Stimulated activated CD4-positive, alpha-beta T cell treated with anti-CD3 and anti-CD28 coated beads, TNF-alpha, amount 100 ng/mL, for 48 hours (primary cell): Measurements from ENCODE around the gene TIMELESS.
"Not testable (repeated sequence)": the region's sequence is repeated elsewhere in the genome, so short reads cannot be mapped to it uniquely, and the experiment has no call there.

Source experiments
- DNase-seq, 3 donors: peaks; one replicate each; pipeline ENCODE4 v3.0.0-alpha.2; 2020; ENCODE audit warnings: low read depth in 3 of 3

Gene TIMELESS

GRCh38 chr12:56462565-56462964, 13.3 kb upstream of the TIMELESS start:
- DNase-seq = no peak

DNA sequence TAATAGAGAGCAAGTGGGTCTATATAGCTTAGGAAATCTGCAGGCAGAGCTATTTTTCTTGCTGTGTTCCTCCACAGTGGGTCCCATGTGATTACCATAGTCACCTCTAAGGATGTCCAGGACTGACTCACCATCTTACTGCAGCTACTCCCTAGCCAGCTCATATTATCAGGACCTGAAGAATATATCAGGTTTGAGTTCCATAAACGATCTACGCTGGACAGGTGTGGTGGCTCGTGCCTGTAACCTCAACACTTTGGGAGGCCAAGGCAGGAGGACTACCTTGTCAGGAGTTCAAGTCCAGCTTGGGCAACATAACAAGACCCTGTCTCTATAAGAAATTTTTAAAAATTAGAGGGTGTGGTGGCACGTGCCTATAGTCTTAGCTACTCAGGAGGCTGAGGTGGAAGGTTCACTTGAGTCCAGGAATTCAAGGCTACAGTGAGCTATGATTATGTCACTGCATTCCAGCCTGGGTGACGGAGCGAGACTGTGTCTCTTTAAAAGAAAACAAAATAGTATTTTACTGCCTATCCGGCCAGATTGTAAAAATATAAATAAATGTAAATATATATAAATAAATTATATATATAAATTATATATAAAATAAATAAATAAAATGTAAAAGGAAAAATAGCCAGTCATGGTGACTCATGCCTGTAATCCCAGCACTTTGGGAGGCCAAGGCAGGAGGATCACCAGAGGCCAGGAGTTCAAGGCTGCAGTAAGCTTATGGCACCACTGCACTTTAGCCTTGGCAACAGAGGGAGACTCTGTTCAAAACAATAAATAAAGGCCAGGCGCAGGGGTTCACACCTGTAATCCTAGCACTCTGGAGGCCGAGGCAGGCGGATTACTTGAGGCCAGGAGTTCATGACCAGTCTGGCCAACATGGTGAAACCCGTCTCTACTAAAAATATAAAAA, 12.3 kb upstream of the TIMELESS start:
- no peak for DNase-seq

DNA sequence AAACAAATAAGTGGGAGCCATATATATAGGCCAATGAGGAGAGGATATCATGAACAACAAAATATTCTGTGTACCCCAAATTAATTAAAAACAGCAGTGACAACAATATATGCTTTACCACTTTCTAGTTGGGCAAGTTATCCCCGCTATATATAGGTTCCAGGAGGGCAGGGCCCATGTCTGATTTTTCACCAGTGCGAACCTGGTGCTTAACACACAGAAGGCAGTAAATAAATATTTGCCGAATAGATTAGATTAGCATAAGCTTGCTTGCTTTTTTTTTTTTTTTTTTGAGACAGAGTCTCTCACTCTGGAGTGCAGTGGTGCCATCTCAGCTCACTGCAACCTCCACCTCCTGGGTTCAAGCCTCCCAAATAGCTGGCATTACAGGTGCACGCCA, 8.6 kb upstream of the TIMELESS start:
- DNase-seq = no peak

DNA sequence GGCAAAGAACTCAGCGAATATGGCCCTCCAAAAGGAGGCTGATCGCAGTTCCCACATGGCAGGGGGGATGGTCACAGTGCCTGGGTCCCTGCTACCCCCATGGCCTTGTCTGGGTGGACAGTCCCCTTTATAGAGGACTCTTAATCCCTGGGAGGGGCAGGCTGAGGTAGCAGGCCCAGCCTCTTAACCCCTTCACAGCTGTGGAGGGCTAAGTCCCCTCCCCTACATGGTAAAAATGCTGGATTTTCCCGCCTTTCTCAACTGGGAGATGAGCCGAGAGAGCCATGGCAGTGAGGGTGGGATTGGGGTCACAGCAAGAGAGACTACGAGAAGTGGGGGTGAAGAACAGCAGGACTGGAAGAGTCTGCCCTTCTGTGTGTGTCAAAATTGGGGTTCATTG, 5.3 kb upstream of the TIMELESS start, which contains the start of gene MIP:
MIP (minus strand) TSS at position 101 of the 400 bp plus-strand sequence; CDS start at position 57, 44 bp downstream.
- DNase-seq = no peak

- DNase-seq = no peak
These were observed 1.9 kb upstream of the TIMELESS start for GRCh38 chr12:56451147-56451546.

DNA sequence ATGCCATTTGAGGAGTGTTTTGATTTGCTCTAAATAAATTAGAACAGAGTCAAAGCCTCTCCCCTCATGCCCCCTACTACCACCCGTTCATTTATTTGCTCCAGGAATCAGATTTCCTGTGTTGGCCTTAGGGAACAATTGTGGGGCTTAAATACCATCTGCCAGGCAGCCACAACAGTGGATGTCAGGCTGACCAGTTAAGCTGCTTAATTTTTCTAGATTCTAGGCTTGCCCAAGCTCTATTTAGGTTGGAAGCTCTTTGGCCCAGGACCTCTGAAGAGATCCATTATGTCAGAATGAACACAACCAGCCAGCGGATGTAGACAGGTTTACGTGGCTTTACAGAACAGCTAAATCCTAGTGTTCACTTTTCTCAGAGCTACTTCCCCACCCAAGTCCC, 1.0 kb upstream of the TIMELESS start:
- DNase-seq = no peak

GRCh38 chr12:56449622-56449984, 377 bp upstream of the TIMELESS start:
- DNase-seq = no peak

DNA sequence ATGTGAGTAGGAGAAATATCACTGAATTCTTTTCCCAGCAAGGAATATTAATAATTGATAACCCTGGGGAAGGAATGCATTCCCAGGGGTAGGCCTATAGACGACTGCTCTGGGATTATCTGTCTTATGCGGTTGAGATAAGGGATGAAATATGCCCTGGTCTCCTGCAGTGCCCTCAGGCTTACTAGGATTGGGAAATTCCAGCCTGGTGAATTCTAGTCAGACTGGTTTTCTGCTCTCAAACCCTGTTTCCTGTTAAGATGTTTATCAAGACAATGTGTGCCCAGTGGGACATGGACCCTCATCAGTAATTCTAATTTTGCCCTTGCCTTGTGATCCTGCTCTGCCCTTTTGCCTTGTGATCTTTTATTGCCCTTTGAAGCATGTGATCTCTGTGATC, 6.0 kb downstream of the TIMELESS start:
- not testable (repeated sequence) for DNase-seq

GRCh38 chr12:56437430-56438176, 11.6 kb downstream of the TIMELESS start:
- DNase-seq = no peak

- no peak for DNase-seq
These were observed 14.4 kb downstream of the TIMELESS start for GRCh38 chr12:56434828-56435227.

DNA sequence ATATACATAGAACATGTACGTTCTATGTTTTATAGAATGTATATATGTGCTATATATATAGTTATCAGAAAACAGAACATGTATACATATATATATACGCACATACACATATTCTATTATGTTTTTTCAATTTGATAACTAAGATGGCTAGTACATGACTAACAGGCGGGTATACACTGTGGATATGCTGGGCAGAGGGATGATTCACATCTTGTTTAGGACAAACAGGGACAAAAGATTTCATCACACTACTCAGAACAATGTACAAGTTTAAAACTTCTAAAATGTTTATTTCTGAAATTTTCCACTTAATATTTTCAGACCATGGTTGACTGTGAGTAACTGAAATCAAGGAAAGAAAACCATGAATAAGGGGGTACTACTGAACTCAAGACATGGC, 17.4 kb downstream of the TIMELESS start:
- DNase-seq = no peak

DNA sequence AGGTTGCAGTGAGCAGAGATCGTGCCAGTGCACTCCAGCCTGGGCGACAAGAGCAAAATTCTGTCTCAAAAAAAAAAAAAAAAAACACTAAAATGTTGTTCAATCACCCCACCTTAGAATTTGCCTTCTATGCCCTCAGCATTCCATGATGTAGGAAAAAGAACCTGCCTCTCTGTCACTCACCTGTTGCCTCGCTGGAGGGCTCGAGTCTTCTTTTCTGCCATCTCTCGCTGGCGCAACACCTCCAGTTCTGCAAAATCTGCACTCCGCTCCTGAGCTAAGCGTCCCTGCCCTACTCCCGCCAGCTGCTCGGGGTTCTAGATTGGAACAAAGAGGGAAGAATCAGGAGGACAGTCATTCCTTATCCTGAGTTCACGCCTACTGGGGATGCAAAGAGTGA, 17.9 kb downstream of the TIMELESS start:
- DNase-seq = no peak

GRCh38 chr12:56425940-56426438, 23.2 kb downstream of the TIMELESS start:
- DNase-seq = no peak

DNA sequence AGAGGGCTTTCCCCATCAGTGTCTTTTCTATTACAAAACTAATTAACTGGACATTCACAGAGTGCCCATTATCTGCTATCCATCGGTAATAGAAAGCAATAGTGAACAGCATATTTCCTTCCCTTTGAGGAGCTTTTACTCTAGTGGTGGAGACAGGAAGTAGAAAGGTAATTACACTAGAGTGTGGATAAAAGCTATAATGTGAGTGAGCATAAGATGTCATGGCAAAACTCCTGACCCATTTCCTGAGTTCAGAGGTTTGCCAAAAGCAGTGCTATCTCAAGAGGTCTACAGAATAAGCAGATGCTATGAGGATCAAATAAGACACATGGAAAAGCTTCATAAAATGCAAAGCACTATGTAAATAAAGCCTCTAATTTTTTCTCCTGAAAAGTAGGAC, 24.0 kb downstream of the TIMELESS start:
- no peak for DNase-seq

DNA sequence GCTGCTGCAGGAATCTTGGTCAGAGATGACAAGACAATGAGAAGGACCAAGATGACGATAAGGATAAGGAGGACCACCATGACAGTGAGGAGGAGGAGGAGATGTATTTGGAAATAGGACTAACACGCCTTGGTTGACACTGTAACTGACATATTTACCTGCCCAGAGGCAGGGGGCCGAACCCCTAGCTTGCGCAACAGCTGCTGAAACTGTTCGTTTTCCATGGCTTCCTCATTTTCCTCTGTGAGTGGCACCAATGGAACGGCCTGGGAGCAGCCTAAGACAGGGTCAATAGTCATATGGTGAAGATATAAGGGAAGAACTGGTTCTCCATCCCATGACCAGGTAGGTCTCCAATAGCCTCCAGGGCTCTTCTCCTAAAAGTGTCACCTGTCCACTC, 28.8 kb downstream of the TIMELESS start:
- DNase-seq = no peak

DNA sequence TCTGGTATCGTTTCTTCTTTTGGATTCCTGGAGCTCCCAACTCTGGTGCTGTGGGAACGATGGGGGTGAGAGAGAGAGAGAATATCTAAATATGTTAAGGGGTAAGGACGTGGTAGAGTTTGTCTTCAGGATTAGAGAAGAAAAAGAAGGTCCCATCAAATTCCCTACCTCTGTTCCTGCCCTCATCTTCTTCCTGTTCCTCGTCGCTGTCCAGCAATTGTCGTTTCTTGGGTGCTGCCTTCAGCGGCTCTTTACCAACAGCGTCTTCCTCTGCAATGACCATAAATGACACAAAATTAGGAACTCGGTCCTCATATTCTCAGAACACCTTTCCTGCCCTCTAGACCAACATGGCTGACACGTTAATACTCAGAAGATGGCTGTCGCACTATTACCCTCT, 31.5 kb downstream of the TIMELESS start:
- no peak for DNase-seq

DNA sequence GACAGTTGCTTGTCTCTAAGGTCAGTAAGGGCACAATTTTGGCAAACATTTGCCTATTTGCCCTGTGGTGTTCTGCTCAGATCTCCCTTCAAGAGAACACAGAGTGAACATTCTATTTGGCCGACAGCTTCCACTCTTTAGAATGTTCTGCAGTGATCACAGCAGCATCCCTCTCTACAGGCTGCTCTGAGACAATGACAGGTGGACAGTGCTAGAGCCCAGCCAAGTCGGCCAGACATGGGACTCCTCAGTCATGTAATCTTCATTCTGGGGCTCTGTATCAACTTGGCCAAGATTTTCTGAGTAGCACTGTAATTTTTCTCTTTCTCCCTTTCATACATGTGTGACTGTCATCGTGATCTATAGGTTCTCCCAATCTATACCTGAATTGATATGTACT, 34.8 kb downstream of the TIMELESS start:
- DNase-seq = no peak

DNA sequence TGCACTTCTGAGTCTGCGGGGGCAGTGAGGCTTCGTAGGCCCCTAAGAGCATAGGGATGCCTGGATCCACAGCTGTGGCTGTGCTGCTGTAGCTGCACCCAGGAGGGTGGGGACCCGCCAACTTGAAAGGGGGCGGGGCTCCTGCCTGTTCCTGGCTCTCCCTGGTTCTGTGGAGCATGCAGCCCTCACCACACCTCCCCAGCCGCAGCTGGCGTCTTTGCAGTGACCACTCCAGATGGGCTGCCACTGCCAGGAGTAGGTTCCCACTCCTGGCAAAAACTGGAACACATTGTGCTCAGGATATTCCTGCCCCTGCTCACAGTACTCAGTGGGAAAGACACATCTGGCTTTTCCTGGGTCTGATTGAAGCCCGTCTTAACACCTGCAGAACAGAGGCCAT, 35.8 kb downstream of the TIMELESS start:
- no peak for DNase-seq

DNA sequence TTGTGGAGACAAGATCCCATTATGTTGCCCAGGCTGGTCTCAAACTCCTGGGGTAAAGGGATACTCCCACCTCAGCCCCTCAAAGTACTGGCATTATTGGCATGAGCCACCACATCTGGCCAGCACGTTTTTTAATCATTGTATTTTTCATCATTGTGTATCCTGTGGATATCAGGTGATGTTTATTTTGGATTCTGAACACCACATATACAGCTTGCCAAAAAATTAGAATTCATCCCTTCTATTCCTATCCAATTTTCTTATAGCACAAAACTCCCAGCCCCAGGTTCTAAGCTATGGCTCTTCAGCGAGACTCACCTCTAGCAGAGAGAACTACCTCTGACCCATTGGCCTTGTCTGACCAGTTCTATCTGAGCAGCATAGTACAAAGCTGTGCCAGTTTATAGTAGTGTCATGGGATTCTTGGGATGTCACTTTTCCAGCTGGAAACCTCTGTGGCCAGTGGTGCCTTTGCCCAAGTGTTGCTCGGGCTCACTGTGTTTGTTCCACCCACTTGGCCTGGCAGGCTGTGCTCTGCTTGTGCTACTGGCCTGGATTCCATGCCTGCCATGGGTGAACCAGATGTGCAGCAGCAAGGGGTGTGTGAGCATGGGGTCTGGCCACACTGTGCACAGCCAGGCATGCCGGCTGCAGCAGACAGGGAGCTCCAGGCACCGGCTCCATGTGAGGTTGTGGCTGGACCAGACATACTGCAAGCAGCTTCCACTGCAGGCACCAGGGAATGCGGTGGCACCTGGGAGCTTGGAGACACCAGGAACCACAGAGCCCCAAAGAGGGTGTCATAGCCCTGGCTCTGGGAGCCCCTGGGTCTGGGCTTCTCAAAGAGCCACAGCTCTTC, 37.2 kb downstream of the TIMELESS start:
- no peak for DNase-seq

GRCh38 chr12:56410768-56411167, 38.5 kb downstream of the TIMELESS start:
- no peak for DNase-seq

GRCh38 chr12:56408799-56409417, 40.3 kb downstream of the TIMELESS start:
- DNase-seq = no peak
